BLaER1 (cell line): ENCODE results near the gene SNAPC4.

Source experiments
- H3K27ac ChIP-seq: shearing (Covaris generic); formaldehyde crosslinking; 2 replicates; pipeline ENCODE4 v1.8.1; 2022
- H3K27me3 ChIP-seq: shearing (Covaris generic); formaldehyde crosslinking; 2 replicates; pipeline ENCODE4 v1.8.1; 2022
- H3K36me3 ChIP-seq: shearing (Covaris generic); formaldehyde crosslinking; 2 replicates; pipeline ENCODE4 v1.8.1; 2022
- H3K4me1 ChIP-seq: shearing (Covaris generic); formaldehyde crosslinking; 2 replicates; pipeline ENCODE4 v1.8.1; 2022
- H3K4me2 ChIP-seq: shearing (Covaris generic); formaldehyde crosslinking; 2 replicates; pipeline ENCODE4 v1.8.1; 2022
- H3K4me3 ChIP-seq: shearing (Covaris generic); formaldehyde crosslinking; 2 replicates; pipeline ENCODE4 v1.8.1; 2022
- H3K9ac ChIP-seq: shearing (Covaris generic); formaldehyde crosslinking; 2 replicates; pipeline ENCODE4 v1.8.1; 2022
- H3K9me3 ChIP-seq: shearing (Covaris generic); formaldehyde crosslinking; 2 replicates; pipeline ENCODE4 v1.8.1; 2022
- H4K20me1 ChIP-seq: shearing (Covaris generic); formaldehyde crosslinking; 2 replicates; pipeline ENCODE4 v1.8.1; 2022
- Cebpa-rat ChIP-seq: shearing (Covaris generic); IDR thresholded peaks from 2 replicates; pipeline ENCODE4 v1.8.1; 2022

The SNAPC4 gene

GRCh38 chr9:136393531-136393930, 6.4 kb downstream of the SNAPC4 start:
- no peaks in the 10 kb centered on the region for H3K27me3 ChIP-seq
- H3K4me3 ChIP-seq = no peak overlapping the region
- peaks cover 50% of the 10 kb centered on the region for H4K20me1 ChIP-seq
- peaks cover 97% of the 10 kb centered on the region for H3K36me3 ChIP-seq
- H3K4me2 ChIP-seq = no peak overlapping the region
- no peak overlapping the region for H3K27ac ChIP-seq
- no peak for TF ChIP-seq Cebpa-rat
- H3K4me1 ChIP-seq = peaks cover 5% of the 10 kb centered on the region
- H3K9me3 ChIP-seq = no peaks in the 10 kb centered on the region
- no peak overlapping the region for H3K9ac ChIP-seq

DNA sequence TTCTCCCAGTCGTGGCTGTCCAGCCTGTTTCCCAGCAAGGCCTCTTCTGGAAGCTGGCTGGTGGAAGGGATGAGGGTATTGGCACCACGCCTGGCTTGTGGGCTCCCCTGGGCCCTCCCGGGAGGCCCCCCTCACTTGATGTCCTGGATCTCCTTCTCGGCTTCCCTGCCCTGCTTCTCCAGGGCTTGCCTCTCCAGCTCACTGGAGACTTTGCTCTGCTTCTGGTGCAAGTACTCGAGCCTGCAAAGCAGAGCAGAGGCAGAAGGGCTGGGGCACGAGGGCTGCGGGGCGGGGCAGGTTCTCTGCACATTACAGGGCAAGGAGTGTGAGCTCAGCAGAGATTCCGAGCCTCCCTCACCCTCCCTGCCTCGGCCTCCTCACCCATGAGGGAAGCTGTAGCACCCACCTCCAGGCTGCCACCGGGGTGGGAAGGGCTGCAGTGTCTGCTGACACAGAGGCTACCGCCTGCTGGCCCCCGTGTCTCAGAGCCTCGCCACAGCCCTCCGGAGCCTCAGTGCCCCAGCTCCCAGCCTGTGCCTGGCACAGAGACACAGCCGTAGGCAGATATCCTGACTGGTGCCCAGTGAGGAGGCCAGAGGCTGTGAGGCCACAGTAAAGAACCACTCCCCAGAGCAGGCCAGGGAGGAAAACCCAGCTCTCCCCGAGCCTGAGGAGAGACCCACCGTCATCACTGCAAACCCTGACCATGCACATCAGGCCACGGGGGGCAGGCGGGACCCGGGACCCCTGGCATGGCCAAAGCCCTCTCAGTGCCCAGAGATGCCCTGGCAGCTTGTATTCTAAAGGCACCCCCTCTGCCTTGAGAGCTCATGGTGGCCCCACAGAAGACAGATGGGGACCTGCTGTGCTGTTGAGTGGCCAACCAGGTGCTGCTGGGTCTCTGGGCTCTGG, 7.2 kb downstream of the SNAPC4 start:
- no peaks in the 10 kb centered on the region for H3K4me1 ChIP-seq
- no peaks in the 10 kb centered on the region for H3K9me3 ChIP-seq
- no peak overlapping the region for H3K9ac ChIP-seq
- H3K27ac ChIP-seq = no peak overlapping the region
- H3K36me3 ChIP-seq = peaks cover 97% of the 10 kb centered on the region
- no peaks in the 10 kb centered on the region for H3K27me3 ChIP-seq
- TF ChIP-seq Cebpa-rat = no peak
- H3K4me3 ChIP-seq = no peak overlapping the region
- H3K4me2 ChIP-seq = no peak overlapping the region
- peaks cover 43% of the 10 kb centered on the region for H4K20me1 ChIP-seq

DNA sequence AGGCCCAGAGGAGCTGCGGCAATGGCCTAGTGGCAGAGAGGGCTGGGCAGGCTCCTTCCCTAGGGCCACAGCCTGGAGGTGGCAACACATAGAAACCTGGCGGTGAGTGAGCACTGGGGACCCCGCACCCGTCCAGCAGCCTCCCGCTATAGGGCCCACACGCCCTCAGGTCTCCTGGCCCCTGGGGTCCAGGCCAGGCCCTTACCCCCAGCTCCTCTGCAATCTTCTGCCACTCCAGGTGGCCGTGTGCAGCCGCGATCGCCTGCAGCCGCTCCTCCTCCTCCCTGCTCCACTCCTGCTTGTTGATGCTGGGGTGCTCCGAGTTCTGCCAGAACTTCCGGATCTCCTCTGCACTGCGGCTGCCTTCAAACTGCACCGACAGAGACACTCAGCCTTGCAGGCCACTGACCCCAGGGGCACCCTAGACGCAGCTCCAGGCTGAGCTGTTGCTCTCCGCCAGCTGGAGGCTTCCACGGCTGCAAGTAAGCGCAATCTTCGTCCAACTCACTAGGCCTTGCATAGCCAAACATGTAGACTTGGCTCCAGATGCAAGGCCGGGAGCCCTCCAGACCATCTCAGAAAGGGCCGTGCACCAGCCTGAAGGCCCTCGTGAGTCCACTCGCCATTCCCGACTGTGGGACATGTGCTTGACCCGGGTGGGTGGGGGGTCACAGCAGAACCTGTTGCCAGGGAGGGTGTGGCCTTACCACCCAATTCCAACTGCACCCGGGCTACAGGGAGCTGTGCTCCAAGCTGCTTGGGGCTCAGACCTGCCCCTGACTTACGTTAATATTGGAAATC, 8.0 kb downstream of the SNAPC4 start:
- Histone ChIP-seq H3K4me2 (no peak overlapping the region), H3K9ac (no peak overlapping the region), H3K27me3 (no peaks in the 10 kb centered on the region), H3K27ac (no peak overlapping the region), H3K9me3 (no peaks in the 10 kb centered on the region), H3K36me3 (peaks cover 99% of the 10 kb centered on the region), H4K20me1 (peaks cover 47% of the 10 kb centered on the region), H3K4me1 (no peaks in the 10 kb centered on the region), H3K4me3 (no peak overlapping the region)
- TF ChIP-seq Cebpa-rat = no peak

DNA sequence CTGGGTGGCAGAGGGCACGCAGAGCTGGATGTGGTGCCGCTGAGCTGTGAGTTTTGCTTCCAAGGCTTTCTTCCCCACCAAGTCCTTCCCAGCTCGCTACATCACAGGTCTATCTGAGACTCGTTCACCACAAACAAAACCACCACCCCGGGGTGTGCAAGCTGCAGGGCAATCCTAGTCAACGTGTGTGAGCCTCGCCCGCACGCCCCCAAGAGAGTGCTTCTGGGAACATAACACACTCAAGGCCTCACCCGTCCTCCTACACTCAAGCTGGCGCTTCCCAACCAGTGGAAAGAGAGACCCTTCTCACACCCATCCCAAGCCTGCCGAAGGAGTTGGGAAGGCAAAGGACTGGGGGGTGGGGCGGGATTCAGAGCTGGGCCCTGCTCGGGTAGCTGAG, 10.6 kb downstream of the SNAPC4 start:
- Histone ChIP-seq H3K4me2 (no peak overlapping the region), H4K20me1 (peaks cover 62% of the 10 kb centered on the region), H3K4me3 (no peak overlapping the region), H3K27ac (no peak overlapping the region), H3K36me3 (peaks cover 99% of the 10 kb centered on the region), H3K4me1 (peaks cover 14% of the 10 kb centered on the region), H3K27me3 (no peaks in the 10 kb centered on the region), H3K9ac (0 out of 2 replicates have a peak overlapping the region, but pooled peaks have one; percentile 47), H3K9me3 (no peaks in the 10 kb centered on the region)
- TF ChIP-seq Cebpa-rat = no peak

- no peaks in the 10 kb centered on the region for H3K27me3 ChIP-seq
- H4K20me1 ChIP-seq = peaks cover 51% of the 10 kb centered on the region
- no peak overlapping the region for H3K27ac ChIP-seq
- H3K4me1 ChIP-seq = peaks cover 16% of the 10 kb centered on the region
- TF ChIP-seq Cebpa-rat = no peak
- no peaks in the 10 kb centered on the region for H3K9me3 ChIP-seq
- H3K4me3 ChIP-seq = no peak overlapping the region
- no peak overlapping the region for H3K4me2 ChIP-seq
- H3K36me3 ChIP-seq = peaks cover 99% of the 10 kb centered on the region
- H3K9ac ChIP-seq = no peak overlapping the region
Measured at GRCh38 chr9:136387217-136387616, 12.8 kb downstream of the SNAPC4 start.

- peaks cover 16% of the 10 kb centered on the region for H3K4me1 ChIP-seq
- H3K27me3 ChIP-seq = no peaks in the 10 kb centered on the region
- TF ChIP-seq Cebpa-rat = no peak
- peaks cover 45% of the 10 kb centered on the region; the same call in 1 of the 2 replicates for H4K20me1 ChIP-seq
- no peak overlapping the region for H3K4me3 ChIP-seq
- H3K27ac ChIP-seq = no peak overlapping the region
- H3K9ac ChIP-seq = no peak overlapping the region
- peaks cover 99% of the 10 kb centered on the region for H3K36me3 ChIP-seq
- H3K4me2 ChIP-seq = no peak overlapping the region
- H3K9me3 ChIP-seq = no peaks in the 10 kb centered on the region
Measured at GRCh38 chr9:136386018-136386417, 14.0 kb downstream of the SNAPC4 start.

- Histone ChIP-seq H3K36me3 (peaks cover 99% of the 10 kb centered on the region), H3K9ac (no peak overlapping the region; the same call in 1 of the 2 replicates), H3K9me3 (no peaks in the 10 kb centered on the region), H3K4me3 (no peak overlapping the region), H3K4me2 (peak overlapping the region; percentile 44), H3K27me3 (no peaks in the 10 kb centered on the region), H3K27ac (no peak overlapping the region), H4K20me1 (peaks cover 45% of the 10 kb centered on the region; the same call in 1 of the 2 replicates), H3K4me1 (peaks cover 16% of the 10 kb centered on the region)
- no peak for TF ChIP-seq Cebpa-rat
Measured at GRCh38 chr9:136385015-136385414, 15.0 kb downstream of the SNAPC4 start.

GRCh38 chr9:136383436-136383835, 16.5 kb downstream of the SNAPC4 start:
- Histone ChIP-seq H3K4me2 (no peak overlapping the region), H3K27ac (no peak overlapping the region), H3K9ac (no peak overlapping the region), H3K9me3 (no peaks in the 10 kb centered on the region), H3K4me1 (peaks cover 16% of the 10 kb centered on the region), H3K36me3 (peaks cover 99% of the 10 kb centered on the region), H3K27me3 (no peaks in the 10 kb centered on the region), H3K4me3 (no peak overlapping the region), H4K20me1 (peaks cover 37% of the 10 kb centered on the region; the same call in 1 of the 2 replicates)
- TF ChIP-seq Cebpa-rat = no peak

DNA sequence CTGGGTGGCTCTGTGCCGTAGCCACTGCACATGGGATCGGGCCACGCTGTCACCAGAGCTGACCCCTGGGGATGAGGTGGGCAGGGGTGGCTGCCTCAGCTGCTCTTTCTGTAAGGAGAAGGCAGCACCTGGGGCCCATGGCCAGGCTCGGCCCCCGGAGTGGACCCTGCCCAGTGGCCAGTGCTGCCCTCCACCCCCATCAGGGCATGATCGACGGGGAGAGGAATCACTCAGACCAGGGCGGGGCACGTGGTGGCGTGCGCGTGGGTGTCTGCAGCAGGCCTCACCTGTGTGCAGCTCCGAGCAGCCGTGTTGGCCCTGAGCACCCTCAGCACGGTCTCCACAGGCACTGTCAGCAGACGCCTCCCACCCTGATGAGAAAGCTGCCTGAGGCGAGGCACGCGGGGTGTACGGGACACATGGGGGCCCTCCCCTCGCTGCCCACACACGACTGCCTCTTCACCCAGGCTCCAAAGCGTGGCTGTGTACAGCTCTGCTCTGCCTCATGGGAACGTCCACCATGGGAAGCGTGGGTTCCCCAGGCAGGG, 17.9 kb downstream of the SNAPC4 start:
- Histone ChIP-seq H3K4me3 (no peak overlapping the region), H3K9me3 (no peaks in the 10 kb centered on the region), H3K4me2 (no peak overlapping the region), H3K27ac (no peak overlapping the region), H3K36me3 (peaks cover 99% of the 10 kb centered on the region), H4K20me1 (peaks cover 43% of the 10 kb centered on the region), H3K27me3 (no peaks in the 10 kb centered on the region), H3K9ac (no peak overlapping the region), H3K4me1 (peaks cover 26% of the 10 kb centered on the region)
- no peak for TF ChIP-seq Cebpa-rat
